GM23338 (cell line): ENCODE results near the gene FEM1A. TPM values are rescaled to one million over a fixed set of nuclear protein-coding genes. Genes with fewer than 3 reads are reported as not detected.

Experiments
- ATAC-seq: fragments of 200-7000 bp; cut with Tn5 transposase; 3 replicates; pipeline ENCODE4 v1.9.1; 2020
- DNase-seq: peaks from one replicate; pipeline ENCODE4 v3.0.0-alpha.2; 2015; ENCODE audit warnings: low spot score
- H2AFZ ChIP-seq: fragments of 200-600 bp; sonication (generic); 2 replicates; pipeline ENCODE4 v1.8.0; 2016; ENCODE audit warnings: antibody characterized with exemption, mild to moderate bottlenecking, moderate library complexity
- H3F3A ChIP-seq: fragments of 200-600 bp; sonication (generic); replicated peaks from 2 replicates; pipeline ENCODE4 v1.8.0; 2017; ENCODE audit warnings: antibody characterized with exemption, mixed run types, low read depth
- H3K27ac ChIP-seq: fragments of 200-600 bp; sonication (generic); 2 replicates; pipeline ENCODE4 v1.6.1; 2016; ENCODE audit warnings: low read depth
- H3K27me3 ChIP-seq: fragments of 200-600 bp; sonication (generic); 2 replicates; pipeline ENCODE4 v1.8.0; 2016; ENCODE audit warnings: mild to moderate bottlenecking, mixed run types, moderate library complexity; ENCODE audit not compliant: insufficient read depth
- H3K36me3 ChIP-seq: fragments of 200-600 bp; sonication (generic); 2 replicates; pipeline ENCODE4 v1.8.0; 2016; ENCODE audit warnings: mild to moderate bottlenecking; ENCODE audit not compliant: insufficient read depth
- H3K4me1 ChIP-seq: fragments of 200-600 bp; sonication (generic); 2 replicates; pipeline ENCODE4 v1.8.0; 2016; ENCODE audit warnings: mild to moderate bottlenecking, moderate library complexity; ENCODE audit not compliant: insufficient read depth
- H3K4me2 ChIP-seq: fragments of 200-600 bp; sonication (generic); 2 replicates; pipeline ENCODE4 v1.7.1; 2017; ENCODE audit warnings: mixed run types
- H3K4me3 ChIP-seq: fragments of 200-600 bp; sonication (generic); 2 replicates; pipeline ENCODE4 v1.6.1; 2016; ENCODE audit warnings: mixed run types
- H3K79me2 ChIP-seq: fragments of 200-600 bp; sonication (generic); replicated peaks from 2 replicates; pipeline ENCODE4 v1.8.0; 2017; ENCODE audit warnings: mild to moderate bottlenecking; ENCODE audit not compliant: insufficient read depth
- H3K9me2 ChIP-seq: fragments of 200-600 bp; sonication (generic); 2 replicates; pipeline ENCODE4 v1.8.0; 2017; ENCODE audit not compliant: insufficient read depth
- H4K20me1 ChIP-seq: fragments of 200-600 bp; sonication (generic); replicated peaks from 2 replicates; pipeline ENCODE4 v1.8.0; 2017; ENCODE audit warnings: mild to moderate bottlenecking; ENCODE audit not compliant: insufficient read depth
- H3K27ac Mint-ChIP-seq: 2 replicates; pipeline ENCODE4 v1.8.0; 2020; ENCODE audit warnings: inconsistent platforms, mild to moderate bottlenecking, moderate library complexity, mixed read lengths
- H3K27me3 Mint-ChIP-seq: 3 replicates; pipeline ENCODE4 v1.8.0; 2022; ENCODE audit warnings: low read depth, mild to moderate bottlenecking, moderate library complexity, mixed read lengths, inconsistent platforms; ENCODE audit not compliant: insufficient read depth, poor library complexity
- H3K36me3 Mint-ChIP-seq: 3 replicates; pipeline ENCODE4 v1.8.0; 2021; ENCODE audit warnings: low read depth, mild to moderate bottlenecking, inconsistent platforms, moderate library complexity, mixed read lengths
- H3K4me1 Mint-ChIP-seq: 3 replicates; pipeline ENCODE4 v1.8.0; 2020; ENCODE audit warnings: mild to moderate bottlenecking, inconsistent platforms, mixed read lengths
- H3K4me3 Mint-ChIP-seq: 3 replicates; pipeline ENCODE4 v1.8.0; 2021; ENCODE audit warnings: moderate library complexity, mild to moderate bottlenecking, inconsistent platforms, mixed read lengths
- H3K9me3 Mint-ChIP-seq: 3 replicates; pipeline ENCODE4 v1.8.0; 2020; ENCODE audit warnings: moderate library complexity, mild to moderate bottlenecking, inconsistent platforms, mixed read lengths
- CREB1 ChIP-seq: fragments of 250-450 bp; sonication (Bioruptor Pico); IDR thresholded peaks from 2 replicates; pipeline ENCODE4 v1.5.0; 2020; ENCODE audit warnings: low read depth, mild to moderate bottlenecking, moderate library complexity
- ETS1 ChIP-seq: IDR thresholded peaks from 2 replicates; pipeline ENCODE4 v1.6.1; 2016; ENCODE audit warnings: antibody characterized with exemption
- EZH2 ChIP-seq: fragments of 200-600 bp; sonication (generic); IDR thresholded peaks from one replicate; pipeline ENCODE4 v1.8.0; 2017; ENCODE audit warnings: antibody characterized with exemption, mild to moderate bottlenecking, low read depth; ENCODE audit not compliant: unreplicated experiment
- EZH2phosphoT487 ChIP-seq: fragments of 200-600 bp; sonication (generic); IDR thresholded peaks from one replicate; pipeline ENCODE4 v1.8.1; 2018; ENCODE audit warnings: antibody characterized with exemption; ENCODE audit not compliant: unreplicated experiment
- NANOG ChIP-seq: IDR thresholded peaks from 2 replicates; pipeline ENCODE4 v1.6.1; 2016; ENCODE audit warnings: antibody characterized with exemption, borderline replicate concordance
- POLR2AphosphoS5 ChIP-seq: IDR thresholded peaks from 2 replicates; pipeline ENCODE4 v1.6.1; 2016; ENCODE audit warnings: antibody characterized with exemption, low read depth
- STAT1 ChIP-seq: IDR thresholded peaks from one replicate; pipeline ENCODE4 v1.6.1; 2016; ENCODE audit warnings: antibody characterized with exemption; ENCODE audit not compliant: unreplicated experiment
- ZNF331 ChIP-seq: fragments of 250-450 bp; sonication (Bioruptor Pico); IDR thresholded peaks from 2 replicates; pipeline ENCODE4 v1.5.0; 2020; ENCODE audit warnings: low read depth, mild to moderate bottlenecking, moderate library complexity
- polyA plus RNA-seq: library from polyadenylated mRNA; unstranded; fragments of >200 nt; fragmentation: Nextera tagmentation; extraction: Ambion mirVana; gene quantifications from 2 replicates; pipeline ENCODE4 v1.2.1, GENCODE V29; 2016
- total RNA-seq: library from RNA; depleted of rRNA; stranded (reverse); fragments of >200 nt; shearing (Covaris generic); gene quantifications from 2 replicates; pipeline ENCODE4 v1.2.3, GENCODE V29; 2014
- TF ChIP-seq, protein P1 (sequence below): fragments of 250-450 bp; sonication (Bioruptor Pico); IDR thresholded peaks from 2 replicates; pipeline ENCODE4 v1.5.0; 2020; ENCODE audit warnings: mild to moderate bottlenecking, moderate library complexity
- TF ChIP-seq, protein P2 (sequence below), 2 experiments: fragments of 200-600 bp in 1 of 2; sonication (generic) in 1 of 2; conservative IDR thresholded peaks; 2 replicates each; pipeline versions ENCODE4 v1.5.1 to v1.6.1; 2016 to 2017; ENCODE audit warnings: antibody characterized with exemption in 2 of 2, low read depth in 2 of 2, mild to moderate bottlenecking in 2 of 2, moderate library complexity in 1 of 2
- TF ChIP-seq, protein P3 (sequence below): IDR thresholded peaks from one replicate; pipeline ENCODE4 v1.6.1; 2018; ENCODE audit warnings: antibody characterized with exemption; ENCODE audit not compliant: unreplicated experiment

FEM1A gene
- total and polyA plus RNA-seq, 2 experiments from 2014 or later, result 0.87 to 16.5 TPM

- ATAC-seq, result no peak
- H3K27me3 ChIP-seq, result no peaks in the 10 kb centered on the region
- no peak overlapping the region for H3K4me2 ChIP-seq
- Mint-ChIP-seq H3K36me3 (no peaks in the 10 kb centered on the region), H3K4me1 (no peaks in the 10 kb centered on the region), H3K27ac (no peak overlapping the region), H3K4me3 (no peak overlapping the region), H3K9me3 (peaks cover 4% of the 10 kb centered on the region; the same call in 1 of the 3 replicates), H3K27me3 (no peaks in the 10 kb centered on the region)
- no peaks in the 10 kb centered on the region for H3F3A ChIP-seq
- no peaks in the 10 kb centered on the region for H3K9me2 ChIP-seq
- H3K36me3 ChIP-seq, result no peaks in the 10 kb centered on the region
- no peak overlapping the region for H3K4me3 ChIP-seq
- H3K27ac ChIP-seq, result no peak overlapping the region
- DNase-seq, result no peak
- no peaks in the 10 kb centered on the region for H3K79me2 ChIP-seq
- no peak overlapping the region for H2AFZ ChIP-seq
- no peaks in the 10 kb centered on the region for H4K20me1 ChIP-seq
- no peak for TF ChIP-seq EZH2
- TF ChIP-seq, protein P1, sequence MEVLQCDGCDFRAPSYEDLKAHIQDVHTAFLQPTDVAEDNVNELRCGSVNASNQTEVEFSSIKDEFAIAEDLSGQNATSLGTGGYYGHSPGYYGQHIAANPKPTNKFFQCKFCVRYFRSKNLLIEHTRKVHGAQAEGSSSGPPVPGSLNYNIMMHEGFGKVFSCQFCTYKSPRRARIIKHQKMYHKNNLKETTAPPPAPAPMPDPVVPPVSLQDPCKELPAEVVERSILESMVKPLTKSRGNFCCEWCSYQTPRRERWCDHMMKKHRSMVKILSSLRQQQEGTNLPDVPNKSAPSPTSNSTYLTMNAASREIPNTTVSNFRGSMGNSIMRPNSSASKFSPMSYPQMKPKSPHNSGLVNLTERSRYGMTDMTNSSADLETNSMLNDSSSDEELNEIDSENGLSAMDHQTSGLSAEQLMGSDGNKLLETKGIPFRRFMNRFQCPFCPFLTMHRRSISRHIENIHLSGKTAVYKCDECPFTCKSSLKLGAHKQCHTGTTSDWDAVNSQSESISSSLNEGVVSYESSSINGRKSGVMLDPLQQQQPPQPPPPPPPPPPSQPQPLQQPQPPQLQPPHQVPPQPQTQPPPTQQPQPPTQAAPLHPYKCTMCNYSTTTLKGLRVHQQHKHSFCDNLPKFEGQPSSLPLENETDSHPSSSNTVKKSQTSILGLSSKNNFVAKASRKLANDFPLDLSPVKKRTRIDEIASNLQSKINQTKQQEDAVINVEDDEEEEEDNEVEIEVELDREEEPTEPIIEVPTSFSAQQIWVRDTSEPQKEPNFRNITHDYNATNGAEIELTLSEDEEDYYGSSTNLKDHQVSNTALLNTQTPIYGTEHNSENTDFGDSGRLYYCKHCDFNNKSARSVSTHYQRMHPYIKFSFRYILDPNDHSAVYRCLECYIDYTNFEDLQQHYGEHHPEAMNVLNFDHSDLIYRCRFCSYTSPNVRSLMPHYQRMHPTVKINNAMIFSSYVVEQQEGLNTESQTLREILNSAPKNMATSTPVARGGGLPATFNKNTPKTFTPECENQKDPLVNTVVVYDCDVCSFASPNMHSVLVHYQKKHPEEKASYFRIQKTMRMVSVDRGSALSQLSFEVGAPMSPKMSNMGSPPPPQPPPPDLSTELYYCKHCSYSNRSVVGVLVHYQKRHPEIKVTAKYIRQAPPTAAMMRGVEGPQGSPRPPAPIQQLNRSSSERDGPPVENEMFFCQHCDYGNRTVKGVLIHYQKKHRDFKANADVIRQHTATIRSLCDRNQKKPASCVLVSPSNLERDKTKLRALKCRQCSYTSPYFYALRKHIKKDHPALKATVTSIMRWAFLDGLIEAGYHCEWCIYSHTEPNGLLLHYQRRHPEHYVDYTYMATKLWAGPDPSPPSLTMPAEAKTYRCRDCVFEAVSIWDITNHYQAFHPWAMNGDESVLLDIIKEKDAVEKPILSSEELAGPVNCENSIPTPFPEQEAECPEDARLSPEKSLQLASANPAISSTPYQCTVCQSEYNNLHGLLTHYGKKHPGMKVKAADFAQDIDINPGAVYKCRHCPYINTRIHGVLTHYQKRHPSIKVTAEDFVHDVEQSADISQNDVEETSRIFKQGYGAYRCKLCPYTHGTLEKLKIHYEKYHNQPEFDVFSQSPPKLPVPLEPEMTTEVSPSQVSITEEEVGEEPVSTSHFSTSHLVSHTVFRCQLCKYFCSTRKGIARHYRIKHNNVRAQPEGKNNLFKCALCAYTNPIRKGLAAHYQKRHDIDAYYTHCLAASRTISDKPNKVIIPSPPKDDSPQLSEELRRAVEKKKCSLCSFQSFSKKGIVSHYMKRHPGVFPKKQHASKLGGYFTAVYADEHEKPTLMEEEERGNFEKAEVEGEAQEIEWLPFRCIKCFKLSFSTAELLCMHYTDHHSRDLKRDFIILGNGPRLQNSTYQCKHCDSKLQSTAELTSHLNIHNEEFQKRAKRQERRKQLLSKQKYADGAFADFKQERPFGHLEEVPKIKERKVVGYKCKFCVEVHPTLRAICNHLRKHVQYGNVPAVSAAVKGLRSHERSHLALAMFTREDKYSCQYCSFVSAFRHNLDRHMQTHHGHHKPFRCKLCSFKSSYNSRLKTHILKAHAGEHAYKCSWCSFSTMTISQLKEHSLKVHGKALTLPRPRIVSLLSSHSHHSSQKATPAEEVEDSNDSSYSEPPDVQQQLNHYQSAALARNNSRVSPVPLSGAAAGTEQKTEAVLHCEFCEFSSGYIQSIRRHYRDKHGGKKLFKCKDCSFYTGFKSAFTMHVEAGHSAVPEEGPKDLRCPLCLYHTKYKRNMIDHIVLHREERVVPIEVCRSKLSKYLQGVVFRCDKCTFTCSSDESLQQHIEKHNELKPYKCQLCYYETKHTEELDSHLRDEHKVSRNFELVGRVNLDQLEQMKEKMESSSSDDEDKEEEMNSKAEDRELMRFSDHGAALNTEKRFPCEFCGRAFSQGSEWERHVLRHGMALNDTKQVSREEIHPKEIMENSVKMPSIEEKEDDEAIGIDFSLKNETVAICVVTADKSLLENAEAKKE (CRISPR knock-in tag), result no peak
- TF ChIP-seq ZNF331, result no peak
- TF ChIP-seq, protein P2, sequence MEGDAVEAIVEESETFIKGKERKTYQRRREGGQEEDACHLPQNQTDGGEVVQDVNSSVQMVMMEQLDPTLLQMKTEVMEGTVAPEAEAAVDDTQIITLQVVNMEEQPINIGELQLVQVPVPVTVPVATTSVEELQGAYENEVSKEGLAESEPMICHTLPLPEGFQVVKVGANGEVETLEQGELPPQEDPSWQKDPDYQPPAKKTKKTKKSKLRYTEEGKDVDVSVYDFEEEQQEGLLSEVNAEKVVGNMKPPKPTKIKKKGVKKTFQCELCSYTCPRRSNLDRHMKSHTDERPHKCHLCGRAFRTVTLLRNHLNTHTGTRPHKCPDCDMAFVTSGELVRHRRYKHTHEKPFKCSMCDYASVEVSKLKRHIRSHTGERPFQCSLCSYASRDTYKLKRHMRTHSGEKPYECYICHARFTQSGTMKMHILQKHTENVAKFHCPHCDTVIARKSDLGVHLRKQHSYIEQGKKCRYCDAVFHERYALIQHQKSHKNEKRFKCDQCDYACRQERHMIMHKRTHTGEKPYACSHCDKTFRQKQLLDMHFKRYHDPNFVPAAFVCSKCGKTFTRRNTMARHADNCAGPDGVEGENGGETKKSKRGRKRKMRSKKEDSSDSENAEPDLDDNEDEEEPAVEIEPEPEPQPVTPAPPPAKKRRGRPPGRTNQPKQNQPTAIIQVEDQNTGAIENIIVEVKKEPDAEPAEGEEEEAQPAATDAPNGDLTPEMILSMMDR (conservative IDR thresholded peaks at IDR 0.05; ENCODE audit: low read depth in 2 of 2), result no peak
- no peak for TF ChIP-seq CREB1 (CRISPR knock-in tag)
- no peak for TF ChIP-seq EZH2phosphoT487
- TF ChIP-seq, protein P3, sequence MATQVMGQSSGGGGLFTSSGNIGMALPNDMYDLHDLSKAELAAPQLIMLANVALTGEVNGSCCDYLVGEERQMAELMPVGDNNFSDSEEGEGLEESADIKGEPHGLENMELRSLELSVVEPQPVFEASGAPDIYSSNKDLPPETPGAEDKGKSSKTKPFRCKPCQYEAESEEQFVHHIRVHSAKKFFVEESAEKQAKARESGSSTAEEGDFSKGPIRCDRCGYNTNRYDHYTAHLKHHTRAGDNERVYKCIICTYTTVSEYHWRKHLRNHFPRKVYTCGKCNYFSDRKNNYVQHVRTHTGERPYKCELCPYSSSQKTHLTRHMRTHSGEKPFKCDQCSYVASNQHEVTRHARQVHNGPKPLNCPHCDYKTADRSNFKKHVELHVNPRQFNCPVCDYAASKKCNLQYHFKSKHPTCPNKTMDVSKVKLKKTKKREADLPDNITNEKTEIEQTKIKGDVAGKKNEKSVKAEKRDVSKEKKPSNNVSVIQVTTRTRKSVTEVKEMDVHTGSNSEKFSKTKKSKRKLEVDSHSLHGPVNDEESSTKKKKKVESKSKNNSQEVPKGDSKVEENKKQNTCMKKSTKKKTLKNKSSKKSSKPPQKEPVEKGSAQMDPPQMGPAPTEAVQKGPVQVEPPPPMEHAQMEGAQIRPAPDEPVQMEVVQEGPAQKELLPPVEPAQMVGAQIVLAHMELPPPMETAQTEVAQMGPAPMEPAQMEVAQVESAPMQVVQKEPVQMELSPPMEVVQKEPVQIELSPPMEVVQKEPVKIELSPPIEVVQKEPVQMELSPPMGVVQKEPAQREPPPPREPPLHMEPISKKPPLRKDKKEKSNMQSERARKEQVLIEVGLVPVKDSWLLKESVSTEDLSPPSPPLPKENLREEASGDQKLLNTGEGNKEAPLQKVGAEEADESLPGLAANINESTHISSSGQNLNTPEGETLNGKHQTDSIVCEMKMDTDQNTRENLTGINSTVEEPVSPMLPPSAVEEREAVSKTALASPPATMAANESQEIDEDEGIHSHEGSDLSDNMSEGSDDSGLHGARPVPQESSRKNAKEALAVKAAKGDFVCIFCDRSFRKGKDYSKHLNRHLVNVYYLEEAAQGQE, result no peak
- no peak for TF ChIP-seq NANOG
- no peak for TF ChIP-seq STAT1
- TF ChIP-seq POLR2AphosphoS5, result no peak
- no peak for TF ChIP-seq ETS1
- H3K4me1 ChIP-seq, result no peaks in the 10 kb centered on the region
Observed at GRCh38 chr19:4780860-4781259, 10.7 kb upstream of the FEM1A start.
